GM21515 (cell line): ENCODE data around the gene CENPE.
"Not testable (repeated sequence)": the region's sequence is repeated elsewhere in the genome, so short reads cannot be mapped to it uniquely, and the experiment has no call there.

Experiments
- ATAC-seq: cut with Tn5 transposase; IDR thresholded peaks from one replicate; pipeline ENCODE4 v1.9.1; 2021; ENCODE audit not compliant: unreplicated experiment

Gene CENPE, protein sequence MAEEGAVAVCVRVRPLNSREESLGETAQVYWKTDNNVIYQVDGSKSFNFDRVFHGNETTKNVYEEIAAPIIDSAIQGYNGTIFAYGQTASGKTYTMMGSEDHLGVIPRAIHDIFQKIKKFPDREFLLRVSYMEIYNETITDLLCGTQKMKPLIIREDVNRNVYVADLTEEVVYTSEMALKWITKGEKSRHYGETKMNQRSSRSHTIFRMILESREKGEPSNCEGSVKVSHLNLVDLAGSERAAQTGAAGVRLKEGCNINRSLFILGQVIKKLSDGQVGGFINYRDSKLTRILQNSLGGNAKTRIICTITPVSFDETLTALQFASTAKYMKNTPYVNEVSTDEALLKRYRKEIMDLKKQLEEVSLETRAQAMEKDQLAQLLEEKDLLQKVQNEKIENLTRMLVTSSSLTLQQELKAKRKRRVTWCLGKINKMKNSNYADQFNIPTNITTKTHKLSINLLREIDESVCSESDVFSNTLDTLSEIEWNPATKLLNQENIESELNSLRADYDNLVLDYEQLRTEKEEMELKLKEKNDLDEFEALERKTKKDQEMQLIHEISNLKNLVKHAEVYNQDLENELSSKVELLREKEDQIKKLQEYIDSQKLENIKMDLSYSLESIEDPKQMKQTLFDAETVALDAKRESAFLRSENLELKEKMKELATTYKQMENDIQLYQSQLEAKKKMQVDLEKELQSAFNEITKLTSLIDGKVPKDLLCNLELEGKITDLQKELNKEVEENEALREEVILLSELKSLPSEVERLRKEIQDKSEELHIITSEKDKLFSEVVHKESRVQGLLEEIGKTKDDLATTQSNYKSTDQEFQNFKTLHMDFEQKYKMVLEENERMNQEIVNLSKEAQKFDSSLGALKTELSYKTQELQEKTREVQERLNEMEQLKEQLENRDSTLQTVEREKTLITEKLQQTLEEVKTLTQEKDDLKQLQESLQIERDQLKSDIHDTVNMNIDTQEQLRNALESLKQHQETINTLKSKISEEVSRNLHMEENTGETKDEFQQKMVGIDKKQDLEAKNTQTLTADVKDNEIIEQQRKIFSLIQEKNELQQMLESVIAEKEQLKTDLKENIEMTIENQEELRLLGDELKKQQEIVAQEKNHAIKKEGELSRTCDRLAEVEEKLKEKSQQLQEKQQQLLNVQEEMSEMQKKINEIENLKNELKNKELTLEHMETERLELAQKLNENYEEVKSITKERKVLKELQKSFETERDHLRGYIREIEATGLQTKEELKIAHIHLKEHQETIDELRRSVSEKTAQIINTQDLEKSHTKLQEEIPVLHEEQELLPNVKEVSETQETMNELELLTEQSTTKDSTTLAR (N-terminal part only)

GRCh38 chr4:103198111-103198765 lies at the start of gene CENPE:
TSS of gene CENPE (minus strand) at chr4:103198343. CDS start at chr4:103198319, 24 bp downstream.
- peak; percentile 94 for ATAC-seq

DNA sequence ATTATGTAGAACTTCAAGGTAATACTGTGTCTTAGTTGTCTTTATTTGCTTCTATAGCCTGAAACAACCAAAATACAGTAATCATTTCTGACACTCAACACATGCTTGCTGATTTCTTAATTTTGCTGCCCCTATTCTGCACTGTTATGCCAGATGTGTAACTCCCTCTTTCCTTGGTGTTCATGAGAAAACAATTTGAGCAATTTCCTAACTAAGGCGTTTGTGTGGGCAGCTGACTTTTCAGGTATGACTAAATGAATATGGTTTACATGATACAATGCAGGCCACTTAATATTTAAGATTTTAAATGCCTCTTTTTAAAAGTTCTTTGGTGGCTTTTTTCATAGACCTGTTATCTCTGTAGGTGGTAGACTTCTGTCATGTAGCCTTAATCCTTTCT lies 46.1 kb upstream of the CENPE start:
- no peak for ATAC-seq

GRCh38 chr4:103230938-103231337 lies 32.8 kb upstream of the CENPE start:
- ATAC-seq, result not testable (repeated sequence)

DNA sequence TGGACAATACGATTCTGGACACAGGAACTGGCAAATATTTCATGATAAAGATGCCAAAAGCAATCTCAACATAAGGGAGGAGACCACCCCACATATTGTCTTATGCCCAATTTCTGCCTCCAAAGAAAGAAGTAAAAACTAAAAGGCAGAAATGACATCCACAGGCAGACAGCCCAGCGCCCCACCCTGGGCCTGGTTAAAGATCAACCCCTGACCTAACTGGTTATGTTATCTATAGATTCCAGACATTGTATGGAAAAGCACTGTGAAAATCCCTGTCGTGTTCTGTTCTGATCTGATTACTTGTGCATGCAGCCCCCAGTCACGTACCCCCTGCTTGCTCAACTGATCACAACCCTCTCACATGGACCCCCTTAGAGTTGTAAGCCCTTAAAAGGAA lies 25.4 kb upstream of the CENPE start:
- not testable (repeated sequence) for ATAC-seq

- ATAC-seq, result no peak
These were observed 9.5 kb upstream of the CENPE start for GRCh38 chr4:103207673-103208072.

- no peak for ATAC-seq
These were observed 6.0 kb upstream of the CENPE start for GRCh38 chr4:103204111-103204510.

DNA sequence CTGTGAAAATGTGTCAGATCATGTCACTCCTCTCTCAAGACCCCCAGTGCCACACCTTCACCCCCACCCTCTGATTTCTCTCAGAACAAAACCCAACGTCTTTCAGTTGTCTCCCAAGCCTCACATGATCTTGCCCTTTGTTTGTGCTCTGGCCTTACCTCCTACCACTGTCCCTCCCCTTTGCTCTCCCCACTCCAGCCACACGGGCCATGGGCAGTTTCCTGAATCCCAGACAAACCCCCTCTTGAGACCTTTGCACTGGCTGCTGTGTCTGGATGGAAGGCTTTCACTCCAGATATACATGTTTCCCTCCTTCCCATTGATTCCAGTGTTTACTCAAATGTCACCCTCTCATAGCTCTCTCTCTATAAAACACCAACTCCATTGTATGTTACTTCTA lies 3.6 kb upstream of the CENPE start:
- ATAC-seq, result no peak

DNA sequence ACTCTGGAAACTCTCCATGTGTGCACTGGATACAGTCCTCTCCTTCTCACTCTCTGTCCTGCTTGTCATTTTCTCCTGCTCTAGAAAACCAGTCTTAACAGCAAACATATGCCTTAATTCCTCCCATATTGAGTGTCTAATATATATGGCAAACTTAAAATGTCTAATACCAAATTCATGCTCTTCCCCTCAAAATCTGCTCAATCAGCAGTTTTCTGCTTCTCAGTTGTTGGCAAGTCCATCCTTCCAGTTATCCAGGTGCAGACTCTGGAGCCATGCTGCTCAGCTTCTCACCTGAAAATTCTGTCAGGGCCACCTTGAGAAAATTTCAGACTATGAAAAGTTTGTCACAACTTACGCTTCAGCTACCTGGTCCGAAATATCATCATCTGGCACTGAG lies 3.1 kb upstream of the CENPE start:
- no peak for ATAC-seq

DNA sequence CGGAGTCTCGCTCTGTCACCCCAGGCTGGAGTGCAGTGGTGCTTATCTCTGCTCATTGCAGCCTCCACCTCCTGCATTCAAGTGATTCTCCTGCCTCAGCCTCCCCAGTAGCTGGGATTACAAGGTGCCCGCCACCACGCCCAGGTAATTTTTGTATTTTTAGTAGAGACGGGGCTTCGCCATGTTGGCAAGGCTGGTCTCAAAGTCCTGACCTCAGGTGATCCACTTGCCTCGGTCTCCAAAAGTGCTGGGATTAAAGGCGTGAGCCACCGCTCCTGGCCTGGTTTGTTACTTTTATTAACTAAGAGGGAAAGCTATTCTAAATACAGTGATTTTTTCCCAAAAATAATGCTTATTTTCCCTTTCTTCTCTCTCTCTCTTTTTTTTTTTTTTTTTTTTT lies 866 bp upstream of the CENPE start:
- ATAC-seq, result no peak

- peak; percentile 52 for ATAC-seq
These were observed 405 bp downstream of the CENPE start for GRCh38 chr4:103197765-103198110.

DNA sequence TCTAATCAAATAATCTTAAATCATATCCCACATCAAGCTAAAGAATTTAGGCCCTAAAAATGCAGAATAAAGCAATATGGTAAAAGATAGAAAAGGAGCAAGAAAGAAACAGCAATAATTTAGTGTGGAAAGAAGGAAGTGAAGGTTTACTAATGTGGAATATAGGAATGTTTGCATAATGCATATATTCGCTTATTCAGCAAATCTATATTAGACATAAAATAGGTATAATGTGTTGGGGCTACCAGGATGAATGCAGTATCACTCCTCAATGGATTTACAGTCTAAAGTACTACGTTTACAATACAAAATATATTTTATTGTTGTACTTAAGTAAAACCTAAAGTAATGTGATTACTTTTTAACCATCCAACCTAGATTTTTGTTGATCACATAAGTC lies 4.7 kb downstream of the CENPE start:
- no peak for ATAC-seq

GRCh38 chr4:103171006-103171405 lies 27.1 kb downstream of the CENPE start:
- ATAC-seq, result no peak

- ATAC-seq, result not testable (repeated sequence)
These were observed 28.4 kb downstream of the CENPE start for GRCh38 chr4:103169750-103170149.

DNA sequence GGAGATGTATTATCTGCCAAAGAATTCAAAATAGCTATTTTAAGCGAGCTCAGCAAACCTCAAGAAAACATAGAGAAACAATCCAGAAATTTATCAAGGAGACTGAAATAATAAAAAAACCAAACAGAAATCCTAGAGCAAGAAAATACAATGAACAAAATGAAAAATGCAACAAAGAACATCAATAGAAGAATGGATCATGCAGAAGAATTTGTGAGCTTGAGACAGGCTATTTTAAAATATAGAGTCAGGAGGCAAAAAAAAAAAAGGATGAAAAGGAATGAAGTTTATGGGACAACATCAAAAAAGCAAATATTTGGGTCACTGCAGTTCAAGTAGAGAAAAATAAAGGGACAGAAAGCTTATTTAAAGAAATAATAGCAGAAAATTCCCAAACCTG lies 29.1 kb downstream of the CENPE start:
- no peak for ATAC-seq

DNA sequence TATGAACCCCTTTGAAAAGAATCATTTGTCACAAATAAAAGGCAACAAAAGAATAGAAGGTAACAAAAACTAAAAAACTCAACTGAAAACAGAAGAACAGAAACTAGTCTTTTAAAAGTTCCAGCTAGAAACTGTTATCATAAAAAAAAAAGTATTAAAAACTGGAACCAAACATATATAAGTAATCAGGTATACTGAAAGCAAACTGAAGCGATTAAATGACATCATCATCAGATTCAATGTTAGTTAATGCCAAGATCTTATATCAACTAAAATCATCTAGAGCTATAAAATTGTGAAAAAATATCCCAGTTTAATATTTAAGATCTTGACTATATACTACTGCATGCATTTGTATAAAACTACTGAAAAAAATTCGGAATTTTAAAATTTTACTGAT lies 36.0 kb downstream of the CENPE start:
- ATAC-seq, result no peak

DNA sequence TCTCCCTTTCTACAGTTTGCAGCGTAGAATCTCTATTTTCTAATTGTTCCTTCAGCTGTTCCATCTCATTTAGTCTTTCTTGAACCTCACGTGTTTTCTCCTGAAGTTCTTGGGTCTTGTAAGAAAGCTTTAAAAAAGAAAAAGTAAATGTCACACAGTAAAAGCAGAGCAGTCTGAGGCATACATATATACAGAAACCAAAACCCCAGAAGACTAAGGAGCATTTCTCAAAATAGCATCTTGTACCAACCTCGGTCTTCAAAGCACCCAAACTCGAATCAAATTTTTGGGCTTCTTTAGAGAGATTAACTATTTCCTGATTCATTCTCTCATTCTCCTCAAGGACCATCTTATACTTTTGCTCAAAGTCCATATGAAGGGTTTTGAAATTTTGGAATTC lies 39.4 kb downstream of the CENPE start:
- no peak for ATAC-seq

GRCh38 chr4:103156106-103156505 lies 42.0 kb downstream of the CENPE start:
- no peak for ATAC-seq

- ATAC-seq, result no peak
These were observed 45.8 kb downstream of the CENPE start for GRCh38 chr4:103152381-103152780.

DNA sequence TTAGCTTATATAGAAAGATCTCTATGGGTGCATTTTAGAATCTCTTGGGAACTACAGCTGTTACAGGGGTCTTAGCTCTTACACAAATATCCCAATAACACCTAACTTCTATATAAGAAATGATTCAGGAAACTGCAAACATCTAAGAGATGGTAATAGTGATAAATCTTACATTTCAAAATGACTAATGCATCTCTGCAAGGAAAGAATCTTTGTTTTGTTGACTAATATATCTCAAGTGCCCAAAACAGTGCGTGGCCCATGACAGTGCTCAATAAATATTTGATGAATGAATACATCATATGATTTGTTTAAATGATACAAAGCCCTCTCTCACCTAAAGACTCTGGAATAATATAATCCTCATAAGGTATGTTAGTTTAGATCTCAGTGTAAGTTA lies 47.5 kb downstream of the CENPE start:
- ATAC-seq, result no peak

DNA sequence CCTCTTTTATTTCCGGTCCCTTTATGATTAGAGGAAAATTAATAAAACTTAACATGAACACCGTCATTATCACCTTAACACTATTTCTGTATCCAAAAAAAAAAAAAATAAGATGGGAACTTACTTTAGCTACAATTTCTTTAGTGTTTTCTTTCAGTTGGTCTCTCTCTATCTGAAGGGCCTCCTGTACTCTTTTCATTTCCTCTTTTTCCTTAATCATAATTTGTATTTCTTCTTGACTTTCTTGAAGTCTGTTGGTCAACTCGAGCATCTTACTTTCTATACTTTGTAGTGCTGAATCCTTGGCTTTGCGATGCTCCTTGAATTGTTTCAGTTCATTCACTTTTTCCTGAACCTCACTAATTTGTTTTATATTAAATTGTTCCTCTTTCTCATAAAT lies 53.2 kb downstream of the CENPE start:
- no peak for ATAC-seq

DNA sequence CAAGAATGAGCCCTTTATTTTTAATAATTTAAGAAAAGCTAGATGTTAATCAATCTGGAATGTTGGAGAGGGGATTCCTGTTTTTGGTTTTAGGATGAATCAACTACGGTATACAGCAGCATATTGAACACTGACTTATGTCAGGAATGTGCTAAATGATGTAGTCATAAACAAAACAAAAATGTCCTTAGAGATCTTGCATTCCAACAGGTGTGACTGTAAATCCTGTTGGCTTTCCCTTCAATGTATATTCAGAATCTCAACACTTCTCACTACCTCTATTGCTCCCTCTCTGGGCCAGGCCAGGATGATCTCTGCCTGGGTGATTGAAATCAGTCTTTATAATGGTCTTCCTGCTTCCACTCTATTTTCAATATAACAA lies 60.7 kb downstream of the CENPE start:
- no peak for ATAC-seq
